Measurements from ENCODE around the gene ERP27. TPM values are rescaled to one million over a fixed set of nuclear protein-coding genes. Genes with fewer than 3 reads are reported as not detected.
A peak's percentile ranks its signal among the peaks of the same experiment; 100 is the strongest.

ERP27 gene
- polyA plus RNA-seq, 1 donor (not counting 4 experiments of a cell fraction or from before 2014, with no cell fraction given) = 0.18 TPM

DNA sequence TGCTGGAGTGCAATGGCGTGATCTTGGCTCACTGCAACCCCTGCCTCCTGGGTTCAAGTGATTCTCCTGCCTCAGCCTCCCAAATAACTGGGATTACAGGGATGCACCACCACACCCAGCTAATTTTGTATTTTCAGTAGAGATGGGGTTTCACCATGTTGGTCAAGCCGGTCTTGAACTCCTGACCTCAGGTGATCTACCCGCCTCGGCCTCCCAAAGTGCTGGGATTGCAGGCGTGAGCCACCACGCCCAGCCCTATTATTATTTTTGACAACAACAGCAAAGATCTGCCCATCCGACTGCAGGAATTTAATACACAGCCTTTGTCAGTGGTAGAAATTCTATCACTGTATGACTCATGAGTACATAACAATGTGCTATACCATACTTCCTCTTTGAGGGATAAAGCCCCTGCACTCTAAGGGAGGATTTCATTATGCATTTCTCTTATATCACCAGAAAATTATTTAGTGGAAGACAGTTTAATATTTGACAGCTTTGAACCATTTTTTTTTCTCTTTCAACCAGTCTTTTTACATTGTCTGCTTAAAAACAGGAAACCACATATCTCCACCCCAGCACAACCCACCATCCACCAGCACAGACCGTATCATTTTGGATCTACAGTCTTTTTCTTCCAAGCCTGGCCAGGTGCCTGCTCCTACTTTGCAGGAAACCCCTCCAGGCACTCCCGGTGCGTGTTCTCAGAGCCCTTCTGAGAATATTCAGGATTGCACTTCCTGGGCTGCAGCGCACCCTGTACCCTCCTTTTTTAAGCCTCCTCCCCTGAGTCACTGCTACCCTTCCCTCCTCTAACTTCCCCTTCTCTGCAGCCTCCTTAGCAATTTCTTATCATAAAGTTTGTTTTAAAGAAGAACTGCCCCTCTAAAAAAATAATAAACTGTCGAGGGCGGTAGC lies 22.5 kb upstream of the ERP27 start:
- Histone ChIP-seq H3K9me1 (ENCODE audit: control insufficient read depth, extremely low read depth, insufficient read depth, low read length) (no peaks in the 10 kb centered on the region), H3K36me3 (ENCODE audit: control insufficient read depth in 2 of 2, extremely low read depth in 1 of 2, insufficient read depth in 2 of 2, low read length in 2 of 2) (no peaks in the 10 kb centered on the region), H2AFZ (ENCODE audit: control insufficient read depth, low read length) (peak overlapping the region; percentile 64), H3K9ac (ENCODE audit: control insufficient read depth, extremely low read depth, insufficient read depth, low read length) (peak overlapping the region; percentile 80), H3K4me1 (ENCODE audit: control insufficient read depth, extremely low read depth, insufficient read depth, low read length) (peaks cover 22% of the 10 kb centered on the region), H3K4me3 (ENCODE audit: control insufficient read depth in 2 of 3, extremely low read depth in 1 of 3, insufficient read depth in 2 of 3, low read depth in 1 of 3, low read length in 3 of 3) (peak overlapping the region; percentile 41 to 83 (median 79)), H3K9me3 (ENCODE audit: control insufficient read depth, low read depth, low read length) (no peaks in the 10 kb centered on the region), H4K20me1 (ENCODE audit: control insufficient read depth, extremely low read depth, insufficient read depth, low read length) (no peaks in the 10 kb centered on the region), H3K79me2 (ENCODE audit: control insufficient read depth, insufficient read depth, low read length) (peaks cover 19% of the 10 kb centered on the region), H3K4me2 (ENCODE audit: control insufficient read depth, extremely low read depth, insufficient read depth, low read depth, low read length) (peak overlapping the region; percentile 89), H3K27me3 (ENCODE audit: control insufficient read depth, extremely low read depth, insufficient read depth, low read length) (no peaks in the 10 kb centered on the region), H3K27ac (ENCODE audit: control insufficient read depth, insufficient read depth, low read length) (peak overlapping the region; percentile 88)
- dilution Hi-C loops (cut with MboI; ENCODE audit: extremely low pct_ligation_motif_present, low sequenced_read_pairs) = no loop called here
- TF ChIP-seq, protein P1, sequence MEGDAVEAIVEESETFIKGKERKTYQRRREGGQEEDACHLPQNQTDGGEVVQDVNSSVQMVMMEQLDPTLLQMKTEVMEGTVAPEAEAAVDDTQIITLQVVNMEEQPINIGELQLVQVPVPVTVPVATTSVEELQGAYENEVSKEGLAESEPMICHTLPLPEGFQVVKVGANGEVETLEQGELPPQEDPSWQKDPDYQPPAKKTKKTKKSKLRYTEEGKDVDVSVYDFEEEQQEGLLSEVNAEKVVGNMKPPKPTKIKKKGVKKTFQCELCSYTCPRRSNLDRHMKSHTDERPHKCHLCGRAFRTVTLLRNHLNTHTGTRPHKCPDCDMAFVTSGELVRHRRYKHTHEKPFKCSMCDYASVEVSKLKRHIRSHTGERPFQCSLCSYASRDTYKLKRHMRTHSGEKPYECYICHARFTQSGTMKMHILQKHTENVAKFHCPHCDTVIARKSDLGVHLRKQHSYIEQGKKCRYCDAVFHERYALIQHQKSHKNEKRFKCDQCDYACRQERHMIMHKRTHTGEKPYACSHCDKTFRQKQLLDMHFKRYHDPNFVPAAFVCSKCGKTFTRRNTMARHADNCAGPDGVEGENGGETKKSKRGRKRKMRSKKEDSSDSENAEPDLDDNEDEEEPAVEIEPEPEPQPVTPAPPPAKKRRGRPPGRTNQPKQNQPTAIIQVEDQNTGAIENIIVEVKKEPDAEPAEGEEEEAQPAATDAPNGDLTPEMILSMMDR (optimal IDR thresholded peaks at IDR 0.05 in 1 of 3, IDR thresholded peaks at IDR 0.05 in 1 of 3, conservative IDR thresholded peaks at IDR 0.05 in 1 of 3; ENCODE audit: extremely low read depth in 1 of 3, insufficient read depth in 2 of 3, low read length in 3 of 3) = peak in 1 of 3 experiments; percentile 14
- TF ChIP-seq EZH2 (IDR thresholded peaks at IDR 0.05; ENCODE audit: low read length) = no peak
- FAIRE-seq (peak; percentile 83), DNase-seq (ENCODE audit: low read depth, low spot score) (peak; percentile 57)

DNA sequence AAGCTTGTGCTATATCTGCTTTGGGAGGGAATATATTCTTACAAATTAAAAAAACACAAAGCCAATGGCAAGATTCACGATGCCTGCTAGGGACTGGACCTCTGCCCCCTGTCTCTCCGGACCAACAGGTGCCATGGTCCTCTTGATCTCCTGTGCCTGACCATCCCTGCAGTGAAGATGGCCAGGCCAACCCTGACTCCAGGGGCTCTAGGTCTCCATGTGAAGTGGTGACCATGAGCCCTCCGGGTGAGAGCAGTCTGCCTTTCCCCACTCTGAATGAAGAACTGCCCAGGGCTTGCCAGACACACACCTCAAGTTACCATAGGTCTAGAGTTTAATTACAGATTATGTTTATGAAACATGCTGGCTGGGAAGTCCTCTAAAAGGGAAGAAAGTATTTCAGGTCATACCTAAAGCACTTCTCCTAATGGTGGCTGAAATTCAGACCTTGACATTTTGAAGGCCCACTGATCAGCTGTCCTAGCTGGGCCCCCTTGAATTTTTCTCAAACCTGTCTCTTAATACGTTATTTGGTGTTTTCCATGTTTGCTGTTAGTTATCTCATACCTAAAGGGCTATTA lies 21.7 kb upstream of the ERP27 start:
- no peaks in the 10 kb centered on the region for H3K27me3 ChIP-seq (ENCODE audit: control insufficient read depth, extremely low read depth, insufficient read depth, low read length)
- dilution Hi-C loops (cut with MboI; ENCODE audit: extremely low pct_ligation_motif_present, low sequenced_read_pairs) = no loop called here
- no peaks in the 10 kb centered on the region for H4K20me1 ChIP-seq (ENCODE audit: control insufficient read depth, extremely low read depth, insufficient read depth, low read length)
- H3K4me3 ChIP-seq (ENCODE audit: control insufficient read depth in 2 of 3, extremely low read depth in 1 of 3, insufficient read depth in 2 of 3, low read depth in 1 of 3, low read length in 3 of 3) = peak overlapping the region in 1 of 3 experiments; percentile 8
- no peak for DNase-seq (ENCODE audit: low read depth, low spot score)
- peaks cover 22% of the 10 kb centered on the region for H3K4me1 ChIP-seq (ENCODE audit: control insufficient read depth, extremely low read depth, insufficient read depth, low read length)
- no peaks in the 10 kb centered on the region for H3K36me3 ChIP-seq (ENCODE audit: control insufficient read depth in 2 of 2, extremely low read depth in 1 of 2, insufficient read depth in 2 of 2, low read length in 2 of 2)
- H3K79me2 ChIP-seq (ENCODE audit: control insufficient read depth, insufficient read depth, low read length) = peaks cover 19% of the 10 kb centered on the region
- peak overlapping the region; percentile 89 for H3K4me2 ChIP-seq (ENCODE audit: control insufficient read depth, extremely low read depth, insufficient read depth, low read depth, low read length)
- FAIRE-seq = no peak
- no peaks in the 10 kb centered on the region for H3K9me1 ChIP-seq (ENCODE audit: control insufficient read depth, extremely low read depth, insufficient read depth, low read length)
- peak overlapping the region; percentile 88 for H3K27ac ChIP-seq (ENCODE audit: control insufficient read depth, insufficient read depth, low read length)
- H3K9ac ChIP-seq (ENCODE audit: control insufficient read depth, extremely low read depth, insufficient read depth, low read length) = no peak overlapping the region
- no peak overlapping the region for H2AFZ ChIP-seq (ENCODE audit: control insufficient read depth, low read length)
- no peak for TF ChIP-seq EZH2 (IDR thresholded peaks at IDR 0.05; ENCODE audit: low read length)
- TF ChIP-seq, protein P1 (optimal IDR thresholded peaks at IDR 0.05 in 1 of 3, IDR thresholded peaks at IDR 0.05 in 1 of 3, conservative IDR thresholded peaks at IDR 0.05 in 1 of 3; ENCODE audit: extremely low read depth in 1 of 3, insufficient read depth in 2 of 3, low read length in 3 of 3) = no peak
- H3K9me3 ChIP-seq (ENCODE audit: control insufficient read depth, low read depth, low read length) = no peaks in the 10 kb centered on the region

Measured in keratinocyte (primary cell).